Measurements from ENCODE around the gene TLE4. TPM values are rescaled to one million over a fixed set of nuclear protein-coding genes. Genes with fewer than 3 reads are reported as not detected.

Gene TLE4
- total and polyA plus RNA-seq, 2 of the 13 experiments (the other 11 are each of a cell fraction or from before 2014, with no cell fraction given): 2.0 to 2.3 TPM

DNA sequence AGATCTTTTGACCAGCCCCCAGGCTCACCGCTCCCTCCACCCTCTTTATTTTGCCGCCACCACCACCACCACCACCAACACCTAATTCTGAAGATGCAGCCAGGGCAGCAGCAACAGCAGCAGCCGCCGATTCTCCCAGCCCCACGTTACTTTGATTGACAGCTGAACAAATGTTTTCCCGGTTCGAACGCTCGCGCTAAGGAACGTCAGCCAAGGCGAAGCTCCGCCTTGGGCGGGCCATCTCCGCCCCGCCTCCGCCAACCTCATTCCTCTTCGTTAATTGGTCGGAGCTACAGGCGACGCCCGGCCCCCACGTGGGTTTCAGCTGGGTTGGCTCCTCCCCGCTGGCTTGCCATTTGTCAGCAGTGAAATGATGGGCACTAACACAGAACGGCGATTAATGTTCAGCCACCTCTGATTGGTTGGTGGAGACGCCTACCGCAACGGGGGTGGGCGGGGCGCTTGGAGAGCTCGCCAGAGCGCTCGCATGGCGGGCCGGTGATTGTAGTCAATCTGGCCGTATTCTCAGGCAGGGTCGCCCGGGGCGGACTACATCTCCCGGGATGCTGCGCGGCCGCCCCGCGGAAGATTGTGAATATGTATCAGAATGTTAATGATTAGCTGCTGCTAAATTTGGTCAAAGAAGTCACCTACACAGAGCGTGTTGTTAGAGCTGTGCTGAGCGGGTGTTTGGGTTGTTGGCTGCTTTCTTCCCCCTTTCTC, at the start of gene TLE4 (continued):
- TF ChIP-seq ZBTB33 (CRISPR knock-in tag; IDR thresholded peaks at IDR 0.05): no peak
- 0 out of 2 replicates have a peak, but pooled peaks have one; percentile 44 for TF ChIP-seq RFX5 (IDR thresholded peaks at IDR 0.05; ENCODE audit: low read depth, low read length)
- no peak for TF ChIP-seq KLF13 (CRISPR knock-in tag; IDR thresholded peaks at IDR 0.05)
- TF ChIP-seq FUBP1 (CRISPR knock-in tag; IDR thresholded peaks at IDR 0.05; ENCODE audit: borderline replicate concordance): no peak
- TF ChIP-seq ZNF484 (CRISPR knock-in tag; IDR thresholded peaks at IDR 0.05; ENCODE audit: borderline replicate concordance, low read depth): no peak
- no peak for TF ChIP-seq ZFP82 (CRISPR knock-in tag; IDR thresholded peaks at IDR 0.05; ENCODE audit: borderline replicate concordance)
- TF ChIP-seq ZNF552 (CRISPR knock-in tag; IDR thresholded peaks at IDR 0.05; ENCODE audit: borderline replicate concordance): no peak
- TF ChIP-seq ASH2L (IDR thresholded peaks at IDR 0.05; ENCODE audit: insufficient read length, low read depth, low read length): no peak
- TF ChIP-seq, protein P1, sequence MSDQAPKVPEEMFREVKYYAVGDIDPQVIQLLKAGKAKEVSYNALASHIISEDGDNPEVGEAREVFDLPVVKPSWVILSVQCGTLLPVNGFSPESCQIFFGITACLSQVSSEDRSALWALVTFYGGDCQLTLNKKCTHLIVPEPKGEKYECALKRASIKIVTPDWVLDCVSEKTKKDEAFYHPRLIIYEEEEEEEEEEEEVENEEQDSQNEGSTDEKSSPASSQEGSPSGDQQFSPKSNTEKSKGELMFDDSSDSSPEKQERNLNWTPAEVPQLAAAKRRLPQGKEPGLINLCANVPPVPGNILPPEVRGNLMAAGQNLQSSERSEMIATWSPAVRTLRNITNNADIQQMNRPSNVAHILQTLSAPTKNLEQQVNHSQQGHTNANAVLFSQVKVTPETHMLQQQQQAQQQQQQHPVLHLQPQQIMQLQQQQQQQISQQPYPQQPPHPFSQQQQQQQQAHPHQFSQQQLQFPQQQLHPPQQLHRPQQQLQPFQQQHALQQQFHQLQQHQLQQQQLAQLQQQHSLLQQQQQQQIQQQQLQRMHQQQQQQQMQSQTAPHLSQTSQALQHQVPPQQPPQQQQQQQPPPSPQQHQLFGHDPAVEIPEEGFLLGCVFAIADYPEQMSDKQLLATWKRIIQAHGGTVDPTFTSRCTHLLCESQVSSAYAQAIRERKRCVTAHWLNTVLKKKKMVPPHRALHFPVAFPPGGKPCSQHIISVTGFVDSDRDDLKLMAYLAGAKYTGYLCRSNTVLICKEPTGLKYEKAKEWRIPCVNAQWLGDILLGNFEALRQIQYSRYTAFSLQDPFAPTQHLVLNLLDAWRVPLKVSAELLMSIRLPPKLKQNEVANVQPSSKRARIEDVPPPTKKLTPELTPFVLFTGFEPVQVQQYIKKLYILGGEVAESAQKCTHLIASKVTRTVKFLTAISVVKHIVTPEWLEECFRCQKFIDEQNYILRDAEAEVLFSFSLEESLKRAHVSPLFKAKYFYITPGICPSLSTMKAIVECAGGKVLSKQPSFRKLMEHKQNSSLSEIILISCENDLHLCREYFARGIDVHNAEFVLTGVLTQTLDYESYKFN (CRISPR knock-in tag; conservative IDR thresholded peaks at IDR 0.05): no peak
- no peak for TF ChIP-seq ZNF609 (CRISPR knock-in tag; IDR thresholded peaks at IDR 0.05; ENCODE audit: borderline replicate concordance)
- TF ChIP-seq RFX1 (IDR thresholded peaks at IDR 0.05): no peak
- TF ChIP-seq CENPBD1 (CRISPR knock-in tag; IDR thresholded peaks at IDR 0.05; ENCODE audit: borderline replicate concordance, low read depth): no peak

Data from HepG2 (cell line).